Non-pigmented ciliary epithelial cell (primary cell): ENCODE measurements around the gene ZBTB2.
A peak's percentile ranks its signal among the peaks of the same experiment; 100 is the strongest.
"Not testable (repeated sequence)": the region's sequence is repeated elsewhere in the genome, so short reads cannot be mapped to it uniquely, and the experiment has no call there.

Experiments
- DNase-seq: peaks from one replicate; pipeline ENCODE4 v3.0.0-alpha.2; 2010; ENCODE audit warnings: low read depth

Gene ZBTB2

DNA sequence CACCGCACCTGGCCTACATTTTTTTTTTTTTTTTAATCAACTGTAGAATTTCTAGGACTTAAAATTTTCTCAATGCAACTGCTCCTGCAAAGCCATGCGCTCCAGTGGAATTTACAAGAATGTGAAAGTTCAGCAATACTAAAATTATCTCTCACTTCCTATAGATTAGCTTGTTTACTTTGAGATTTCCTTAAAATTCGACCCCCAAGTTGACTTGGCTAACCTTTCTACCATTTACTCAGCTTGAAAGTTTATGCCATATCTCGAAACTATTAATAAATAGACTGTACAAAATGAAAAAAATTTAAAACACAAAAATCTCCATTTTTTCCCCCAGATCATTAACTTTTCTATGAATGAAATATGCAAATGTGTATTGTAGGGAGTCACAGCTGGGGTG is 64.3 kb downstream of the ZBTB2 start:
- no peak for DNase-seq

DNA sequence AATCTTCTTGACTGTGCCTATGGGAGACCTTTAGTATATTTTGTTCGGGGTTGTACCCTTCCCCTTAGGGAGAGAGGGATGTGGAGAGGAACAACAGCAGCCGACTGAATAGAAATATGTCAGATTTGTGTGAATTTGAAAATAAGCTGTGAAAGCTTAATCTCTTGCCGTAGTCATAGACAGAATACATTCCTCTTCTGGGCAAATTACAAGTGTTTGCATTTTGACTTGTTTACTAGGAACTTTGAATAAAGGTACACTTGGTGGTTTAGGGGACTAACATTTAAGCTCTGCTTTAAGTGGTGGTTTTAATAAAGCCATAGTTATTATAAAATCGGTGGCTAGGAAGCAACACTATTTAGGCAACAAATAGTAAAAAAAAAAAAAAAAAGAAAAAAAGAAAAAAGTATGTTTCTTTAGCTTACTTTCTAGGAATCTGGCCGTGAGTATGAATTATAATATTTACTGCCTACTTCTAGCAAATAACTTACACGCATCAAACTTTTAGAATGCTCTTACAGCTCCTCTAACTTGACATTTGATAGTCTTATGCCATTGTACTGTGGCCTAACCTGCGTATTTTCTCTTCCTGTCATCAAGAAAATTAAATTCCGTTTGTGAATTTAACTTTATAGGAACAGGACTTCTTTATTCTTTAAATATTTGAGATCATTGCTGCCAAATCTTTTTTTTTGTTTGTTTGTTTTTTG is 65.1 kb downstream of the ZBTB2 start:
- DNase-seq = no peak

DNA sequence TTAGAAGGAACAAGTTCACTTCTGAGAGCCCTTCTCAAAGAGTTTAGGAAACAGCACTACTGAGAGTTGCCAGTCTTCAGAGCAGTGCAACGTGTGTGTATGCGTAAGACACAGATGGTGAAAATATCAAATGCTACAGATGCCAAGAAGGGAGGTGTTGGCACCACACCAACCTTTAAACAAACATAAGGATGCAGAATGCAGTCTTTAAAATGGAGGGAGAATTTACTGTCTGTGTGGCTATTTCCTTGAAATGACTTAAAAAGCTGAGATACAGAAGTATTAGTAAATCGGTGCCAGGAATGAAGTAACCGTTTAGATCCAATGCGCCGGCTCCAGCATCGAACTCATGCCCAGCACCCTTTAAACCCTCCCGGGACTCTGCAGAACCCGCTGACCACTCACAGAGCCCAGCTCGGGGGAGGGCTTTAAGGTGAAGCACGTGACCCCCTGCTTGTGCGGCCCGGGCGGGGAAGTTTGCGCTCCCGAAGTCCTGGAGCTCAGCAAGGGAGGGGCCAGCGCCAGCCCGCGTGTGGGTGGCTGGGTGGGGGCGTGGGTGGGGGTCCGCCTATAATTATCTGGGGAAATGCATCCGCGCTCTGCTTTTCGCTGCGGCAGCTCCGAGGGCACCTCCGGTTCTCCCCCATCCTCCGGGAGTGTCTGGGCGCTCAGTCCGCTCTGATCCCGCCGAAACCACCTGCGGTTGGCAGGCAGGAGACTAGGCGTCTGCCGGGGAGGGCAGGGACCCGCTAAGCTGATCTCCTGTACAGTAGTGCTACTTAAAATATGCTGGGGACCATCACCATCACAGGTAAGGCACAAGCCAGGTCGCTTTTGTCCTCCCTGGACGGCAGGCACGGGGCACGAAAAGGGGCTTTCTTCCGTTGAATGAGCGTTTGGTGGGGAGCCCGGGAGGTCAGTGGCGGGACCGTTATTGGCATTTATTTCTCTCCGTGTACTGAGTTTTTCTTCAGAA is 66.0 kb downstream of the ZBTB2 start:
- no peak for DNase-seq

DNA sequence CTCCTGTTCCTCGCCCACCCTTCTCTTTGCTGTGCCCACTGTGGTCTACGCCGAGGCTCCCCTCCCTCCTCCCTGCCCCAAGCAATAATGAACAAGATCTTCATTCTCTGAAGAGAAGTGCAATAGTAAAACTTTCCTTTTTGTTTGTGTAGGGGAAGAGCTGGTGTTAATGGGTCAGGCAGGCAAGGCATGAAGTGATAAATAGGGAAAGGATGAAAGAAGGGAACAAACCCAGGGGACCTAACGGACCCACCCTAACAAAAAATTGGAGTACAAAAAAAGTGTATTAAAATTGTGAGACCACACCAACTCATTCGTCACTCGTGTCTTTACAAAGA is 66.9 kb downstream of the ZBTB2 start:
- DNase-seq = no peak

DNA sequence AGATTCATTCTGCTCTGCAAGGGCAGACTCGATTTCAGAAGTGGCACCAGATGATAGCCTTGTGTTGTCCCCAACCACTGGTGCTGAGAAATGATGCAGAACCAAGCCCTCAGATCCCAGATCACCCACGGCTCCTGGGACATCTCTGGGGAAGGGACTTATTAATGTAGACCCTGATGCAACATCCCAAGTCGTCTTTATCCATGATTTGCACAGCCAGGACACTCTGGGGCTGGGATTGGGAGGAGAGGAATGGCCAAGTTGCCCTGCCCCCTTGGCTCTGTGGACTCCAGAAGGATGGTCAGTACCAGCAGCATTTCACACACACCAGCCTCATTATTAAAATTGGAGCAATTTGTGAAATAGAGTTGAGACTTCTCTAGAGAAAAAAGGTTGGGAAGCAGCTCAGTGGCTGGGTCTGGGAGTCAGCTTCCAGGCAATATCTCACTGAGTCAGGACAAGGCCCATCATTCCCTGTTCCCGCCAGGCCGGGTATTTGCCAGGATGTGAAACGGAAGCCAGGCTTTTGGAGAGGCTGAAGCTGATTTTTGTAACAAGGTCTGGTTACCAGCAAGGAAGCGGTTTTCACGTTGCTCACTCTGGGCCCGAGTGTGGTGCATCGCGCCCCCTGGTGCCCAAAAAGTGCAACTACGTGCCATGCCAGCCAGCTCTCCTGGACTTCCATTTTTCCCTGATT is 67.4 kb downstream of the ZBTB2 start:
- DNase-seq = peak; percentile 51

DNA sequence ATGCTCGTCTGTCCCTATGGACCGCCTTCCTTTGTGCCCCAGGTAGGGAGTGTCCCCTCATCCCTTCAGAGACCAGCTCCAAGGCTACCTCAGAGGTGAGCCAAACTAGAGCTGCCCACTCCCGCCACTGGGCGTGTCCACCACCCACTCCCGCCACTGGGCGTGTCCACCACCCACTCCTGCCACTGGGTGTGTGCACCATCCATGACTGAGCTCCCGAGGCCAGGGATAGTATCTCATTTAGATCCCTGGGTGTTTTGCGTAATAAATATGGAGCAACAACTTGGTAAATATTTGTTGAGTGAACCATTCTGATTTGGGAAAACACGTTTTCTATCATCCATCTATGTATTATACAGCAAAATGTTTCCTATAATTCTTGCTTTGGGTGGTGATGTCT is 68.8 kb downstream of the ZBTB2 start:
- no peak for DNase-seq

DNA sequence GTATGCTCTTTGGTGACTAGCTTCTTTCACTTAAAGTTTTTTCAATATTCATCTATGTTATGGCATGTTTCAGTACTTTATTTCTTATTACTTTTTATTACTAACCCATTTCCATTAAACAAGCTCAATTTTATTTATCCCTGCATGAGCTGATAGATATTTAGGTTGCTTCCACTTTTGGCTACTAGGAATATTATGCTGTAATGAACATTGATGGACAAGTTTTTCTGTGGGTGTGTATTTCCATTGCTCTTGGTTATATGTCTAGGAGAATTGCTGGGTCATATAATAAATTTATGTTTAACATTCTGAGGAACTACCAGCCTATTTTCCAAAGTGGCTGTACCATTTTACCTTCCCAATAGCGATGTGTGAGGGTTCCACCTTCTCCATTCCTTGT is 69.9 kb downstream of the ZBTB2 start:
- DNase-seq = no peak

DNA sequence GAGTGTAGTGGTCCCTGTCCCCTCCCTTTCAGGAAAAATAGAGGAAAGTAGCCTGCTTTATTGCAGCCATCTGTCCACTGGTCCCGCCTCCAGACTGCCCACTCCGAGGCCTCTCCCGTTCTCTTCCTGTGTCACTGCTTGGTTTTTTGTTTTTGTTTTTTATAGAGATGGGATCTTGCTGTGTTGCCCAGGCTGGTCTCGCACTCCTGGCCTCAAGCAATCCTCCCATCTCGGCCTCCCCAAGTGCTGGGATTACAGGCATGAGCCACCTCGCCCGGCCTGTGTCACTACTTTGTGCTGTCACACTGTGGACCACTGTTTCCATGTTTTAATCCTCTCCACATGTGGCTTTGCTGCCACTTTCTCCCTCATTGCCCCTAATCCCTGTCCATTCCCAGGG is 71.2 kb downstream of the ZBTB2 start:
- DNase-seq = no peak

DNA sequence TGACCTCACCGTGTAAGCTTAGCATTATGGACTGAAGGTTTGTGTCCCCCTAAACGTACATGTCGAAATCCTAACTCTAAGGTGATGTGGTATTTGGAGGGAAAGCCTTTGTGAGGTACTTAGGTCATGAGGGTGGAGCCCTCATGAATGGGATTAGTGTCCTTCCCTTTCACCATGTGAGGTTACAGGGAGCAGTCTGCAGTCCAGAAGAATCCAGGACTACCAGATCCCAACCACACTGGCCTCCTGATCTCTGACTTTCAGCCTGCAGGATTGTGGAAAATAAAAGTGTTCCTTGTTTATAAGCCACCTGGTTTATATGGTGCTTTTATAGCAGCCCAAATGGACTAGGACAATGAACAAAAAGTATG is 73.4 kb downstream of the ZBTB2 start:
- DNase-seq = no peak

DNA sequence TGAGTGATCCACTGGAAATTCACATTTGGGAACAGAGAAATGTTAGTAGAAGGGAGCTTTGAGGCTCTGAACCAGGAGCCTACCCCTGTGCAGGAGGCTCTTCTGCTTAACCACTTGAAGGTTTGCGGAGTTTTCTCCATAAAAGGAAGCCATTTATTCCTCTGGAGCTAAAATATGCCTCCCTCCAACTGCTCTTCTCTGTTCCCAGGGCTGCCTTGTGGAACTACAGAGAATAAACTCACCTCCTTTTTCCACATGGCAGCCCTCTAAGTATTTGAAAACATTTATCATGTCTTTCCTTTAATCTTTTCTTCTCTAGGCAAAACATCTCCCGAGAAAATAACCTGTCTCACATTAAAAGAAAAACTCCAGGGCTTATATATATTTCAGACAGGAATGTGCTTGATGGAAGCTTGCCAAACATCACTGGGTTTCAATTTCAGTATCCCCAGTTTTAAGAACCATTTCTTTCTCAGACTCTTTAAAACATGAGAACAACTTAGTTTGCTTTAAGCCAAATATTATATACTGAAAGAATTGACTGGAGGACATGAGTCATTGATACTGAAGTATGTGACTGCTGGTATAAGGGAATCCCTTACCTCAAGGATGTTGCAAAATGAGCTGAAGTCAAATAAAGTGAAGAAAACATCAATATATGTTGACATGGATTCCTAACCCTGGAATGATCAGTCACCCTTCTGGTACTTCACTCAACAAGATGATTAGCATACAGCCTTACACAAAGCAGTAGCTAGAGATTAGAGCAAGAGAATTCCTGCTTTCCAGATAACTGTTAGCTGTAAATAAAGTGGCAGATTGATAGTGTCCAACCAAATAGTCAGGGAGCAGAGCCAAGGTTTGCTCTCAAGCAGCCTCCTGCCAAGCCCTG is 74.0 kb downstream of the ZBTB2 start:
- DNase-seq = peak; percentile 80

DNA sequence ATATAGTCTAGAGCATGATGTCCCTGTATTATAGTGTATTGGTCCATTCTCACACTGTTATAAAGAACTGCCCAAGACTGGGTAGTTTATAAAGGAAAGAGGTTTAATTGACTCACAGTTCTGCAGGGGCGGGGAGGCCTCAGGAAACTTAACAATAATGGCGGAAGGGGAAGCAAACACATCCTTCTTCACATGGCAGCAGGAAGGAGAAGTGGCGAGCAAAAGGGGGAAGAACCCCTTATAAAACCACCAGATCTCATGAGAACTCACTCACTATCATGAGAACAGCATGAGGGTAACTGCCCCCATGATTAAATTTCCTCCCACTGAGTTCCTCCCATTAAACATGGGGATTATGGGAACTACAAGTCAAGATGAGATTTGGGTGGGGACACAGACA is 75.7 kb downstream of the ZBTB2 start:
- DNase-seq = not testable (repeated sequence)
